IMR-90 (cell line): Measurements from ENCODE around the gene JMJD1C. TPM values are rescaled to one million over a fixed set of nuclear protein-coding genes. Genes with fewer than 3 reads are reported as not detected.

Experiments
- ATAC-seq: fragments of 200-7000 bp; cut with Tn5 transposase; 2 replicates; pipeline ENCODE4 v1.9.1; 2020; ENCODE audit warnings: low read depth, mild to moderate bottlenecking, moderate library complexity
- BruUV-seq: library from RNA; stranded (reverse); fragments of 400-500 nt; replicated peaks from 2 replicates; lab custom pipeline; 2021; lab: Mats Ljungman, UMichigan
- CTCF ChIA-PET: fragments of 300-600 bp; formaldehyde crosslinking; extraction: SDS; loops from one replicate; lab custom pipeline; 2021; ENCODE audit warnings: antibody characterized with exemption; lab: Yijun Ruan, JAX
- POLR2A ChIA-PET: fragments of 300-600 bp; sonication (Branson Sonifier 250); formaldehyde crosslinking; loops from one replicate; lab custom pipeline; 2022; ENCODE audit warnings: antibody characterized with exemption; ENCODE audit not compliant: unreplicated experiment; lab: Charles Lee
- DNase-seq: peaks from one replicate; pipeline ENCODE4 v3.0.0; 2013
- H2AFZ ChIP-seq: replicated peaks from 2 replicates; pipeline ENCODE3; 2013; ENCODE audit warnings: low read length, mild to moderate bottlenecking; ENCODE audit not compliant: poor library complexity
- H2AK5ac ChIP-seq: 2 replicates; pipeline ENCODE4 v1.6.1; 2013; ENCODE audit warnings: low read depth, low read length, inconsistent platforms
- H2AK9ac ChIP-seq: replicated peaks from 2 replicates; pipeline ENCODE3; 2013; ENCODE audit warnings: mild to moderate bottlenecking, low read depth, low read length, moderate library complexity; ENCODE audit not compliant: poor library complexity
- H2BK120ac ChIP-seq: 2 replicates; pipeline ENCODE4 v1.6.1; 2013; ENCODE audit warnings: low read depth, low read length, inconsistent platforms
- H2BK15ac ChIP-seq: 3 replicates; pipeline ENCODE4 v1.6.1; 2013; ENCODE audit warnings: low read depth, low read length, inconsistent platforms
- H2BK20ac ChIP-seq: 2 replicates; pipeline ENCODE4 v1.6.1; 2013; ENCODE audit warnings: low read depth, mild to moderate bottlenecking, inconsistent platforms, low read length, moderate library complexity
- H2BK5ac ChIP-seq: 2 replicates; pipeline ENCODE4 v1.6.1; 2013; ENCODE audit warnings: mild to moderate bottlenecking, low read depth, low read length, inconsistent platforms; ENCODE audit not compliant: poor library complexity, severe bottlenecking
- H3K14ac ChIP-seq: replicated peaks from 2 replicates; pipeline ENCODE4 v1.6.1; 2013; ENCODE audit warnings: low read depth, low read length, inconsistent platforms
- H3K18ac ChIP-seq: 2 replicates; pipeline ENCODE4 v1.6.1; 2013; ENCODE audit warnings: low read depth, low read length, control low read depth
- H3K23ac ChIP-seq: 2 replicates; pipeline ENCODE4 v1.6.1; 2013; ENCODE audit warnings: low read depth, low read length, inconsistent platforms
- H3K27ac ChIP-seq: 2 replicates; pipeline ENCODE4 v1.5.1; 2013; ENCODE audit warnings: mild to moderate bottlenecking, control low read depth, low read length; ENCODE audit not compliant: insufficient read depth
- H3K27me3 ChIP-seq: 2 replicates; pipeline ENCODE4 v1.6.1; 2013; ENCODE audit warnings: low read length; ENCODE audit not compliant: control insufficient read depth, insufficient read depth
- H3K36me3 ChIP-seq: 2 replicates; pipeline ENCODE4 v1.6.1; 2013; ENCODE audit warnings: low read length, mixed read lengths; ENCODE audit not compliant: control insufficient read depth, insufficient read depth
- H3K4ac ChIP-seq: 2 replicates; pipeline ENCODE4 v1.6.1; 2013; ENCODE audit warnings: low read depth, low read length, inconsistent platforms
- H3K4me1 ChIP-seq: 2 replicates; pipeline ENCODE4 v1.6.1; 2013; ENCODE audit warnings: low read length, mixed read lengths; ENCODE audit not compliant: control insufficient read depth, insufficient read depth
- H3K4me2 ChIP-seq: 2 replicates; pipeline ENCODE4 v1.6.1; 2013; ENCODE audit warnings: low read depth, mild to moderate bottlenecking, control low read depth, low read length, moderate library complexity
- H3K4me3 ChIP-seq: 2 replicates; pipeline ENCODE4 v1.5.1; 2013; ENCODE audit warnings: low read depth, mild to moderate bottlenecking, control low read depth, low read length, moderate library complexity; ENCODE audit not compliant: insufficient read depth
- H3K56ac ChIP-seq: 2 replicates; pipeline ENCODE4 v1.6.1; 2013; ENCODE audit warnings: low read length, inconsistent platforms; ENCODE audit not compliant: insufficient read depth; ENCODE audit errors: extremely low read depth
- H3K79me1 ChIP-seq, 2 experiments: 2 replicates each; pipeline ENCODE4 v1.6.1; 2013; ENCODE audit warnings: low read length in 2 of 2, inconsistent platforms in 1 of 2, low read depth in 1 of 2
- H3K9ac ChIP-seq: 2 replicates; pipeline ENCODE4 v1.6.1; 2013; ENCODE audit warnings: low read depth, low read length, control low read depth
- H3K9me1 ChIP-seq: 2 replicates; pipeline ENCODE4 v1.6.1; 2013; ENCODE audit warnings: low read length, inconsistent platforms; ENCODE audit not compliant: insufficient read depth
- H3K9me3 ChIP-seq: 2 replicates; pipeline ENCODE4 v1.6.1; 2013; ENCODE audit warnings: low read length; ENCODE audit not compliant: control insufficient read depth, insufficient read depth
- H4K20me1 ChIP-seq: 2 replicates; pipeline ENCODE4 v1.6.1; 2013; ENCODE audit warnings: low read length, inconsistent platforms; ENCODE audit not compliant: insufficient read depth
- H4K5ac ChIP-seq: 2 replicates; pipeline ENCODE4 v1.6.1; 2013; ENCODE audit warnings: mild to moderate bottlenecking, low read depth, low read length, control low read depth
- H4K8ac ChIP-seq, 2 experiments: 2 replicates each; pipeline ENCODE4 v1.6.1; 2013; ENCODE audit warnings: low read depth in 2 of 2, low read length in 2 of 2, control low read depth in 1 of 2, inconsistent platforms in 1 of 2
- H4K91ac ChIP-seq: 2 replicates; pipeline ENCODE4 v1.6.1; 2013; ENCODE audit warnings: low read depth, low read length, inconsistent platforms; ENCODE audit not compliant: insufficient read depth
- MAFK ChIP-seq: IDR thresholded peaks from 2 replicates; pipeline ENCODE4 v1.6.1; 2012; ENCODE audit warnings: low read depth, low read length, improper control_type of control experiment
- NFE2L2 ChIP-seq: fragments of 150-350 bp; IDR thresholded peaks from 2 replicates; pipeline ENCODE4 v1.6.1; 2016; ENCODE audit warnings: low read depth, mild to moderate bottlenecking, low read length
- WGBS, 2 experiments: methylation state at CpG; one replicate each; pipeline versions ENCODE4 v1.1.5 to v1.1.7; 2013; ENCODE audit warnings: missing lambda C conversion rate in 2 of 2; ENCODE audit not compliant: insufficient read length in 1 of 2; ENCODE audit errors: extremely low coverage in 2 of 2; 5-methylcytosine and 5-hydroxymethylcytosine counted together
- dilution Hi-C: fragments of 300-500 bp; cut with HindIII; formaldehyde crosslinking; loops from one replicate; pipeline ENCODE4 v1.14.3; 2018; ENCODE audit warnings: low sequenced_read_pairs; ENCODE audit not compliant: unreplicated experiment
- in situ Hi-C: fragments of 300-500 bp; cut with MboI; formaldehyde crosslinking; loops from 3 replicates; pipeline ENCODE4 v1.14.3; 2019; ENCODE audit warnings: low sequenced_read_pairs, inconsistent platforms, mixed read lengths
- intact Hi-C: fragments of 100-400 bp; cut with micrococcal nuclease; formaldehyde crosslinking; loops from 2 replicates; pipeline ENCODE4 v1.10.0; 2022
- polyA plus RNA-seq, 3 experiments: library from polyadenylated mRNA; depleted of rRNA; stranded (reverse); fragments of >200 nt; gene quantifications; 2 replicates each; pipeline ENCODE4 v1.2.3, GENCODE V29; 2012; ENCODE audit warnings: low replicate concordance in 1 of 3
- total RNA-seq: library from RNA; depleted of rRNA; stranded (reverse); fragments of >200 nt; gene quantifications from 2 replicates; pipeline ENCODE4 v1.2.3, GENCODE V29; 2012

The JMJD1C gene
- total and polyA plus RNA-seq, 2 of the 4 experiments (the other 2 are of a cell fraction), result 15.6 to 96.8 TPM

- Histone ChIP-seq H3K4ac (no peak overlapping the region), H3K23ac (no peak overlapping the region), H3K56ac (no peak overlapping the region), H4K91ac (no peak overlapping the region), H3K9me3 (no peaks in the 10 kb centered on the region), H2AK9ac (no peak overlapping the region), H3K4me2 (no peak overlapping the region), H3K14ac (no peak overlapping the region), H3K79me1 (peaks cover 22 to 54% of the 10 kb centered on the region in 2 experiments), H3K9ac (no peak overlapping the region), H2AK5ac (no peak overlapping the region), H2BK5ac (no peak overlapping the region), H3K36me3 (no peaks in the 10 kb centered on the region), H3K9me1 (peaks cover 7% of the 10 kb centered on the region; the same call in 1 of the 2 replicates), H2BK15ac (no peak overlapping the region), H2BK120ac (no peak overlapping the region), H2AFZ (no peak overlapping the region), H4K8ac (no peak overlapping the region), H3K4me1 (no peaks in the 10 kb centered on the region), H4K5ac (no peak overlapping the region), H3K18ac (no peak overlapping the region), H3K27ac (no peak overlapping the region), H4K20me1 (peaks cover 7% of the 10 kb centered on the region; the same call in 1 of the 2 replicates), H2BK20ac (no peak overlapping the region), H3K4me3 (no peak overlapping the region), H3K27me3 (no peaks in the 10 kb centered on the region)
- TF ChIP-seq MAFK, result peak; percentile 99
- TF ChIP-seq NFE2L2, result no peak
- intact Hi-C loops, result no loop called here
- no peak for ATAC-seq
- peak; percentile 27 for DNase-seq
- in situ Hi-C loops, result no loop called here
- dilution Hi-C loops, result no loop called here
- ChIA-PET CTCF (no interaction called here), POLR2A (no interaction called here)
- no CpG with 5 or more reads among the region's 3 CpGs for WGBS, 2 experiments
- BruUV-seq, result no TSS peak
These were observed 183.8 kb downstream of the JMJD1C start for GRCh38 chr10:63281967-63282366.
